GM19025 (cell line): ENCODE results near the gene FAM131C.
"Not testable (repeated sequence)": the region's sequence is repeated elsewhere in the genome, so short reads cannot be mapped to it uniquely, and the experiment has no call there.

Source experiments
- ATAC-seq: cut with Tn5 transposase; IDR thresholded peaks from one replicate; pipeline ENCODE4 v1.9.1; 2021; ENCODE audit warnings: mild to moderate bottlenecking, low read depth, moderate library complexity; ENCODE audit not compliant: unreplicated experiment

The FAM131C gene

DNA sequence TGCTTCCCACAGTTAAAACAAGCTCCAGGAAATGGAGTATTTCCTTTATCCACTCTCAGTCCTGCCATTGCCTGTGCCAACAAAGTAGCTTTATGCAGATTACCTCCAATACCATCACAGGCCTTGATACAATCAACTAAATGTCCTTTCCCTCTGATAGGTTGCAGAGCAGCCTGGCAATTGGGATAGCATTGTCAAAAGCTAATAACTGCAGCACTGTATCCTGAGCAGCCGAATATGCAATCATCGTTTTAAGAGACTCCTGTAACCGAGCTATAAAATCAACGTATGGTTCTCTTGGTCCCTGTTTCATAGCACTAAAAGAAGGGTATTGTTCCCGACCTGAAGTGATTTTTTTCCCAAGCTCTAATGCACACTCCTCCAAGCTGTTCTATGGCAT is 33.6 kb upstream of the FAM131C start:
- ATAC-seq: not testable (repeated sequence)

DNA sequence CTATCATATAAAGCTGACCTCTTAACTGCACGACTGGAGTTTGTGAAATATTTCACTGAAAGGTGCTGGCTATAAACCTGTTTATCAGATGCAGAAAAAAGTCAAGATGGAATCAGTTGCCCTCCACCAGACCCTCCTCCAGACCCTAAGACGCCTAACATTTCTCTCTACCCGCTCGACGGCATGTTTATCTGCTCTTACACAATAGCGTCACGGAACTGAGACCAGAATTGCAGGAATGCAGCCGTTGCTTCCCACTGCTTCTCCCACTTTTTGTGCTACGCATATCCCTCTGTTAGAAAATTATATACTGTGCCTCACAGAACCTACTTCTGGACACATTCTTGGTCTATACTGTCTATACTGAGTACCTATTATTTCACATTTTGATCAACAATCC is 28.2 kb upstream of the FAM131C start:
- ATAC-seq: no peak

DNA sequence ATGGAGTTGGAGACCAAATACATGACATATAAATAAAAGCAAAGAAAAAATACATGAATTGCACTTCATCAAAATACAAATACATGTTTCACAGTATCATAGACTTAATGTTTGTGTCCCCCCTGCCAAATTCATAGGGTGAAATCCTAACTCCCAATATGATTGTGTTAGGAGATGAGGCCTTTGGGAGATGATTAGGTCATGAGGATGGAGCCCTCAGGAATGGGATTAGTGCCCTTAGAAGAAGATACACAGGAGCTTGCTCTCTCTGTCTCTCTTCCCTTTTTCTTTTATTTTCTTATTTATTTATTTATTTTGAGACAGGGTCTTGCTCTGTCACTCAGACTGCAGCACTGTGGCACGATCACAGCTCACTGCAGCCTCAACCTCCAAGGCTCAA is 26.0 kb upstream of the FAM131C start:
- no peak for ATAC-seq

DNA sequence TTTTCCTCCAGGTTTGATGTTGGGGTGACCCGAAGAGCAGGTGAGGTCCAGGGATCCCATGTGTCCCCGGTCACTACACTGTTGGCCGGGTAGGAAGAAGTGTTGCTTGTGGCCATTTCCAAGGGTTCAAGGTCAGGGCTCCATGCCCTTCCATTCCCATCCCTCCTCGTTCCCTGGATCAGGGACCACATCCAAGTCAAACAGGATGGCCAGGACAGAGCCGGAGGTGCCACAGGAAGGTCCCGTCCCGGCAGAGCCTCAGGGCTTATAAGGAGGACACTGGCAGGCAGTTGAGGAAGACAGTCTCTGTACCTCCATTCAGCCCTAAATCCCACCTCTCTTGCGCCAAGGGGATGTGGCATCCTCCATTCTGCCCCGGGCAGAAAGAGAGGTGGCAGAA is 22.0 kb upstream of the FAM131C start:
- no peak for ATAC-seq

DNA sequence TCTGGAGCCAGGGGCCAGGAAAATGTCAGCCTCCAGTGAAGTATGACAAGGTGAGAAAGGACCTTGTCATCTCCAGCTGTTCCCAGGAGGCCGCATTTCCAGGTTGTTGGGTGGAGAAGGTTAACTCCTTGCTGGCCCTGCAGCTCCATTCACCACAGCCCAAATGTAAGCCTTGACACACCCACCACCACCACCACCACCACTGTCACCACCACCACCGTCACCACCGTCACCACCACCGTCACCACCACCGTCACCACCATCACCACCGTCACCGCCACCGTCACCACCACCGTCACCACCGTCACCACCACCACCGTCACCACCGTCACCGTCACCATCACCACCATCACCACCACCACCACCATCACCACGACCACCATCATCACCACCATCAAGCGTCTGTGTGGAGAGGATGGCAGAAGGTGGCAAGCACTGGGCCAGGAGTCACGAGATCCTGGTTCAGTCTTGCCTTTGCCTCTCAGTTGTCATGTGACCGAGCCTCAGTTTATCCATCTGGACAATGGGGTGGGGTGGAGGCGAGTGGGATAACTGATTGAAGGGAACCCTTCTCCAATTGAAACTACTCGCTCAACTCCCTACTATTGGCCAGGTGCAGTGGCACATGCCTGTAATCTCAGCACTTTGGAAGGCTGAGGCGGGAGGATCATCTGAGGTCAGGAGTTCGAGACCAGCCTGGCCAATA is 21.2 kb upstream of the FAM131C start:
- ATAC-seq: no peak

DNA sequence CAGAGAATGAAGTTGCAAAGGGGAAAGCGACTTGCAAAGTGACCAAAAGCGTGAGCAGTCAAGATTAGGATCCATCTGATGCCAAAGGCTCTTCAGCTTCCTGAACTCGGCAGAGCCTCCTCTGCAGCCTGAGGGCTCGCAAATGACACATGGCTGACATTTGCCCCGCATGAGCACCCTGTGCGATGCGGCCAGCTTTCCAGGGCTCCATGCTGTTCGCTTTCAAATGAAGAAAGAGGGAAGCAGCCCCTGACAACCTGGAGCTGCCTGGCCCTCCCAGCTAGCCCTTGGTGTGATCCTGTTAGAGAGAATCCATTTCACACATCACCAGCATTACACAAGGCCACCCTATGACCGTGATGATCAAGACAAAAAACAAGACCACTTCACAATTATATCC is 20.2 kb upstream of the FAM131C start:
- no peak for ATAC-seq

DNA sequence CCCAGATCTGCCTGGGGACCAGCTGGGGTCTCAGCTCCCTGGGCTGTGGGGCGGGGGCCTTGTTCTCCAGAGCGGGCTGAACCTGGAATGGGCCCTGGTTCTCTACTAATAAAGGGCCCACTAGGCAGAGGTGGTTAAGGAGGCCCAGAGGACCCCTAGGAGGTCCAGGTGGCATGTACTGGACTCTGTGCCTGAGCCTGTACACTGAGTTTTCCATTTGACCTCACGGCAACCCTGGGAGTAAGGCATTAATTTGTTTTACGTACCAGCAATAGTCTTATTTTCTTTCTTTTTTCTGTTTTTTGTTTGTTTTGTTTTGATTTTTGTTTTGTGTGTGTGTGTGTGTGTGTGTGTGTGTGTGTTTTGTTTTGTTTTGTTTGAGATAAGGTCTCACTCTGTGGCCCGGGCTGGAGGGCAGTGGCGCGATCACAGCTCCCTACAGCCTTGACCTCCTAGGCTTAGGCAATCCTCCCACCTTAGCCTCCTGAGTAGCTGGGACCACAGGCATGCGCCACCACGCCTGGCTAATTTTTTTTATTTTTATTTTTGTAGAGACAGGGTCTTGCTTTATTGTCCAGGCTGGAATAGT is 19.6 kb upstream of the FAM131C start:
- no peak for ATAC-seq

DNA sequence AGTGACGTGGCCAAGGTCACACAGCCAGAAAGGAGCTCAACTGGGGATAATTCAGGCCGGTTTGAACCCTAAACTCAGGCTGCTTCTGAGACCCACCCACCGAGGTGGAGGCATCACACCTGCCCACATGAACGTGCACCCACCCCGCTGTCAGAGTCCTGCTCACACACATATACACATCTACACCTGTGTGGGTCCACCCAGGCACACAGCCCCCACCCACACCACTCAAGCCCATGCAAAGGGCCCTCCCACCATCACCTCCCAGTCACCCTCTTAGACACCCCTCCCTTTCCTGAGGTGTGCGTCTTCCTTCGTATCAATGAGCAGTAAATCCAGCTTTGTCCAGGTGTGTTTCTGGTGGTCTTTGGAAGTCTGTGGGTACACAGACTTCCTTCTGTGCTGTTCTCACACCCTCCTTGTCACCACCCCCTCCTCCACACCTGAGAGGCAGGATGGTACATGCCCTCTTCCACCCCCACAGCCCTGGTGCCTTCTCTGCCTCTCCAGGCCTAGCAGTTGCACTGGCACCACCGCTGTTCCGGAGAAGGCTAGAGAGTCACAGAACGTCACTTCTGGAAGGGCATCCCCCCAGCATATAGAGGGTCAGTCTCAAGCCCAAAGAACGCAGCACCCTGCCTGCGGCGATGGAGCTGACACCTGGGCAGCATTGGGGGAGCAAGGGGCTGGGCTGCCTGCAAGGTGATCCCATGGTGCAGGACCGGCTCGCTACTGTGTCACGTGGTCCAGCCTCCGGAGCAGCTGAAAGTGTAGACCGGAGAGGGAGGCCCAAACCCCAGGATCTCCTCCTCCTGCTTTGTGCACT is 18.9 kb upstream of the FAM131C start:
- no peak for ATAC-seq

DNA sequence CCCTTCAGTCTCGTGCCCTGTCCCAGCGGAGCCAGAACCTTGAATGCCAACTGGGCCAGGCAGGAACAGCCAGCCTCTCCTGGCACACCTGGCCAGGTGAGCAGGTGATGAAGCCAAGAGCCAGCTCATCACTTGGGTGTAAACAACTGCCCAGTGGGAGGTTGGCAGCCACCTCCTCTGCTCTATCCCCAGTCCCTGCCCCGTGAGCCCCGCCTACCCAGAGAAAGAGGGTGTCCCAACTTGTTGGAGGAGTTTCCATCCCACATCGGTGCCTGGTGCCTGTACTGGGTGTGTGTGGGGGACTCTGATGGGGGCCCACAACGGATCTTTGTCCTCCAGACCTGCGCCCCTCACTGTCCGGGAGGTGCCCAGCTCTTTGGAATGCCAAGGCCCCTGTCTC is 17.8 kb upstream of the FAM131C start:
- ATAC-seq: no peak

DNA sequence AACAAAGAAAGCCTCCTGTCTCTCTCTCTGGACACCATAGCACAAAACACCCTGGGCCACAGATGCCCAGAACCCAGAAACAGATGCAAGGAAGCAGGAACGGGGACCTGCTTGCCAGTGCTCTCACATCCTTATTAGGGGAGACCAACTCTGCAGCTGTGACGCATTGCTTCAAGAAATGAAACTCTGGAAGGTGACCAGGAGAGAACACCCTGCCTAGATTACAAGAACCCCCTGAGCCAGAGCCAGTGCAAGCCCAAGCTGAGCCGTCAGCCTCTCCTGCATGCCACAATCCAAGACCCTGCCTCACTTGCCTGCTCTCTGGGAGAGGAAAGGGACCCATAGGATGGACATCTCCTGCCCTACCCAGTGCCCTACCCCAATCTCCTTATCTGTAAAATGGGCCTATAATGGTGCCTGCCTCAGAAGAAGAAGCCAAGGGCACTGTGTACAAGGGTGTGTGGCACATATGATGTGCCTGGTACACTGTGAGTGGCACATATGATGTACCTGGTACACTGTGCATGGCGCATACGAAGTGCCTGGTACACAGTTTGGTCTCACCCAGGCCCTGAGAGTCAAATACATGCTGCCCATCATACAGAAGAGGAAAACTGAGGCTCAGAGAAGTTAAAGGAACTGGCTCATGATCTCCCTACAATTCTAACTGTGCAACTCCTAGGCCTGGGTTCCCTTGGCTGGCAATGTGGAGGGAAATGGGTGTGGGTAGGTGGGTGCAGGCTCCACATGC is 16.8 kb upstream of the FAM131C start:
- ATAC-seq: no peak

DNA sequence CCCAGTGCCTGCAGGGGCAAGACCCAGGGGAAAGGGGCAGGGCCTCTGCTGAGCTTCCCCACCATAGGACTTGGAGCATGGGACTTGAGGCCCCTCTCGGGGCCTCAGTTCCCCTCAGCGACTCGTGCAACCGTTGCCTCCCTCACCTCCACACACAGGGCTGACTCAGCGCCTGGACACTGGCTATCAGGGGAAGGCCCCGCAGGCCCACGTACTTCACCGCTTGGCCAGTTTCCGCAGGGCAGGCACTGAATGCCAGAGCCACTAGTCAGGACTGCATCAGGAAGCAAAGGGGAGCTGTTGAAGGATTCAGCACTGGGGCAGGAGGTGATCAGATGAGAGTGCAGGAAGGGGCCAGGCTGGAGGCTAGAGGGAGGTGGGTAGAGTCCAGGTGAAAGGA is 15.5 kb upstream of the FAM131C start:
- no peak for ATAC-seq

DNA sequence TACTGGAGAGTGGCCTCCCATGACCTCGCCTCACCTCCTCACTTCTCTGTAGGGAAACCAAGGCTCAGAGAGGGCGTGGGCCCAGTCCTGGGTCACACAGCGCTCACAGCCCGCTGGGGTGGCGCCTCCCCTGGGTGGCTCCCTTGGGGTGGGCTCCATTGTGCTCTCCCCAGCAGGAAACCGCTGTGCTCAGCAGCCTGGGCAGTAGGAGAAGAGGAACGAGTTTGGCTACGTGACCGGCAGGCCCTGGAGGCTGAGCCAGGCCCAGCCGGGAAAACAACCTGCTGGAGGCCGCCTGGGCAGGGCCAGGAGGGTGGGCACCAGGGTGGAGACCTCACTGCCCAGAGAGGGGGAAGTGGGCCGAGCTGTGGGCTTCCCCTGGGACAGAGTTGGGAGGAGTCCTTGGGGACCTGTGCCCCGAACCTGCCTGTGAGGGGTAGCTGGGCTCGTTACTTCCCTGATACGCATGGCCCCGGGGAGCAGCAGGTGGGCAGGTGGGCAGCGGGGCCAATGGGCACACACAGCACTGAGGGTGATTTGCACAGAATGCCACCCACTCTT is 15.0 kb upstream of the FAM131C start:
- no peak for ATAC-seq

DNA sequence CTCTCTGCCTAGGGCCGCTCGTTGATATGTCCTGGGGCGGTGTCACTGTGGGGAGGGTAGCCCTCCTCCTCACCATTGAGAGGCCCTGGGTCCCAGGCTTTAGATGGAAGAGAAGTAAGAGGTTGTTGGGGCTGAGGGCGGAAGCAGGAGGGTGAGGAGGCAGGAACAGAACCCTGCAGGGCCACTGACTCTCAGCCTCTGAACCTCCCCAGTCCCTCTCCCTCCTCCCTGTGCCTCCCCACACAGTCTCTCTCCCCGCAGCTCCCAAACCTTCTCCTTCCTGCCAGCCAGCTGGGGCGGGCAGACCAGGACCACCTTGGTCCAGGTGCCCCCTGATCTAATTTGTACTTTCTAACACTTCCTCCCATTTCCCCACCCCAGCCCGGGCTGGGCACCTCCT is 14.3 kb upstream of the FAM131C start:
- no peak for ATAC-seq

DNA sequence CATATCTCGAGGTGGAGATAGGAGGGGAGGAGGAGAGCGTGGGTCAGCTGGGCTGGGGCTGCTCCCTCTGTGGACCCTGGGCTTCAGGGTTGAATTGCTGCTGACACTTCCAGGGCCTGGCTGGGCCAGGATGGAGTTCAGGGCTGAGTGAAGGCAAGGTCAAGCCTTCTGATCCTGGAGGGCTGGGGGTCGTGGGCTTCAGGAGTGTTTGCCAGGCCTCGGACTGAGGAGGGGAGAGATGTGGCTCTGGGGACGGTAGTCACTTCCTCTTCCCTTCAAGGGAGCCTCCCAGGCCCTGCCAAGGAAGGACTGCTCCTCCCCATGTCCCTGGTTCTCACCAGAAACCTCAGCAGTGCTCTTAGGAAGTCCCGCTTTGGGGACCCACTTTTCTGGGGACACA is 12.1 kb upstream of the FAM131C start:
- no peak for ATAC-seq

DNA sequence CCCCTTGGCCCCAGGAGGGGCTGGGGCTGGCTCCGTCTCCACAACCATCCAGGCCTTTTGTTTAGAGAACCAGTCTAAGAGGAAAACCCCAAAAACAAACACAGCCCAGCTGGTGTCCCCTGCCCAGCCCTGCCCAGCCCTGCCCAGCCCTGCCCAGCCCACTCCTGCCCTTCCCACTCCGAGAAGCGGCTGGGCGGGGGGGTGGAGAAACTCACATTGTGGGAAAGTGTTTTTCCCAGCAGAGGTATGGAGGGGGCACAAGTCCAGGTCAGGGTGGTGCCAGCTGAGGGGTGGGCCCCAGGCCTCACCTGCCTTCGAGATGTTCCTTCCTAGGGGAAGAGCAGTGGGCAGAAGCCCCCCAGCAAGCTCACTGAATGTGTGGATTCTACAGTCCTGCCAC is 10.0 kb upstream of the FAM131C start:
- ATAC-seq: no peak

DNA sequence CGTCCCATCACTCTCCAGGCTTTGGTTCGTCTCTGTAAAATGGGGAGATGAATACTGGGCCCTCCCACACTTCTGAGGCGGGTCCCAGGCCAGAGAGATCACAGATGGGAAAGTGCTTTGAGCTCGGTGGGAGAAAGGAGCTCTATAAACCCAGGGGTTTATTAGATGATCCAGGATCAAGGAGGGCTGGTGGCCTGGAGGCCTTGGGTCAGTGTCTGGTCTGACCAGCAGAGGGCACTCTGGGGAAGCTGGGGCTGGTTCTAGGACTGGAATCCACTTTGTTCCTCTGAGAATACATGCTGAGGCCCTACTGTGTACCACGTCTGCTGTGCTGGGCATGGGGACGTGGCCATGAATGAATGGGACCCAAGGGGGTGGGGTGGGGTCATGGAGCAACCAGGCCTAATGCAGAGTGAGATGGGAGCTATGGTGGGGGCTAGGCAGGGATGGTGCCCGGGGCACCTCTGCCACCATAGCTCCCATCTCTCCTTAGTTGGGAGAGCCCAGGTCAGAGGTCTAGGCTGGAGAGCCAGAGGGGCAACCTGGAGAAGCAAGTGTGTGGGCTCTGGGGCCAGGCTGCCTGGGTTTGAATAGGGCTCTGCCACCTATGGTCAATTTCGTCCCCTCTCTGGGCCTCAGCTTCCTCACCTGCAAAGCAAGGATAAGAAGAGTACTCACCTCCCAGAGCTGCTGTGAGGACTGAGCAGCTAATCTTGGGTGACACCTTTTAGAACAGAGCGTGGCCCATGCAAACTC is 9.0 kb upstream of the FAM131C start:
- no peak for ATAC-seq

DNA sequence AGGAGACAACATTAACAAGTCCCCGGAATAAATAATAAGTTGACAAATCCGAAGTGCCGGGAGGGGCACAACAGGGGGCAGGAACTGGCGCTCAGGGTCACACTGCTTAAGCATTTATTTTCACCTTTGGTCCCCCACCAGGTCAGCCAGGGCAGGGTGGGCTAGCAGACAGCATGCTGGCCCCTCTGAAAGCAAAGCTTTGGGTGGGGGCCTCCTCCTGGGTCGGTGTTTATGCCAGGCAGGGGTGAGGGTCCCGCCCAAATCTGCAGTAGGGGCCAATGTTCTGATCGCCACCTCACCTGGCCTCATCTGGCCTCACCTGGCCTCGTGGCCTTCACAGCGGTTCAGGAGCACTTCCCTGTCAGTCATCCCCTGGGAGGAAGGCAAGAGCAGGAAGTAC is 8.2 kb upstream of the FAM131C start:
- no peak for ATAC-seq

DNA sequence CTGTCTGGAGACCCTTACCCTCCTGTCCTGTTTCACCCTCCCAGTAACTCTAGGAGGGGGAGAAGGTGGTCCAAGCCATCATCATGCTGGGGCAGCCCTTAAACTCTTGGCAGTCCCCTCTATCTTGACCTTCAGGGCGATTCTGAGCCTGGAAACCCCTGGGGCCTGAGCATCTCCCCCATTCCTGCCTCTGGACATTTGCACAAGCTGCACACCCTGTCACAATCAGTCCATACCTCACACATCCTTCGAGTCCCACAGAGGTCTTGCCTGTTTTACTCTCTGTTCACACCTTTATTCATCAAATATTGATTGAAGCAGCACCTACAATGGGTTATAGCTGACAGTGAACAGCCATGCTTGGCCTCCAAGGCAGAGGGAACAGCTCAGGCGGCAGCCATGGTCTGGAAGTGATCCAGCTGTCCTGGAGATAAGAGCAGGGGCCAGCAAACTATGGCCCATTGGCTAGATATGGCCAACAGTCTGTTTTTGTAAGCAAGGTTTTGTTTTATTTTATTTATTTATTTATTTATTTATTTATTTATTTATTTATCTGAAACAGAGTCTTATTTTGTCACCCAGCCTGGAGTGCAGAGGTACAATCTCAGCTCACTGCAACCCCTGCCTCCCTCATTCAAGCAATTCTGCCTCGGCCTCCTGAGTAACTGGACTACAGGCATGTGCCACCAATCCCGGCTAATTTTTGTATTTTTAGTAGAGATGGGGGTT is 7.1 kb upstream of the FAM131C start:
- no peak for ATAC-seq

DNA sequence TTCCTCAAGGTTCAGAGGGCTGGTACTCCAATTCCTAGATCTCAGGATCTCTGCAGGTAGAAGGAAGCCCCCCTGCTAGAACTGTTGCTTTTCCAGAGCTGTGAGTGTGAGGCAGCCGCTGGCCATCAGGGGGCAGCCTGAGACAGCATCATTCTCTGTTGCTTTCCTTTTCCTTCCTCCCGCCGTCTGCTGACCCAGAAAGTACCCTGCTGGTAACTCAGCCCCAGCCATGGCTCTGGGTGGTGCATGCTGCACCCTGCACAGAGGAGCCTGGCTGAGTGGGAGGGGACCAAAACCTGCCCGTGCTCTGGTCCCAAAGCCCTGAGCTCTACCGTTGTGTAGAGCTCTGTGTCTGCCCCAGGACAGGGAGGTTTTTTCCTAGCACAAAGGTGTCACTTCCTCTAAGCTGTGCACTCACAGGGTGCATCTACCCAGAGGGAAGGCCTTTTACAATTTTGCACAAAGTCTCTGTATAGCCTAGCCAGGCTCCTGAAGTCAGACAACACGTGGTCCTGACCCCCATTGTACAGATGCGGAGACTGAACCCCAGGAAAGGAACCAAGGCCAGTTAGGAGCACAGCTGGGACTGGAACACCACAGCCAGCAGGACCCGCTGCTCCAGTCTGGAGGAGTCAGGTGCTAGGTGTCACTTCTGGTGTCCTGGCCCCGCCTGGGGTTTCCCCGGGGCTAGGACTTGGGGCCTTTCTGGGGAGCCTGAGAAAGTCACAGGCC is 5.6 kb upstream of the FAM131C start:
- no peak for ATAC-seq
